Loucy (cell line): Measurements from ENCODE around the gene GAST.

Source experiments
- H2AFZ ChIP-seq: fragments of 200-600 bp; sonication (generic); 2 replicates; pipeline ENCODE4 v1.6.0; 2016; ENCODE audit warnings: antibody characterized with exemption, mild to moderate bottlenecking, low read length, moderate library complexity
- H3F3A ChIP-seq: fragments of 200-600 bp; 2 replicates; pipeline ENCODE4 v1.6.0; 2016; ENCODE audit warnings: antibody characterized with exemption, low read depth, mild to moderate bottlenecking
- H3K27me3 ChIP-seq: fragments of 200-600 bp; sonication (generic); 2 replicates; pipeline ENCODE4 v1.6.1; 2014; ENCODE audit warnings: low read length, mild to moderate bottlenecking; ENCODE audit not compliant: insufficient read depth, poor library complexity, severe bottlenecking
- H3K36me3 ChIP-seq: fragments of 200-600 bp; sonication (generic); 2 replicates; pipeline ENCODE4 v1.6.1; 2016; ENCODE audit warnings: low read length; ENCODE audit not compliant: insufficient read depth
- H3K4me1 ChIP-seq: fragments of 200-600 bp; sonication (generic); 2 replicates; pipeline ENCODE4 v1.5.1; 2014; ENCODE audit warnings: low read length, mild to moderate bottlenecking; ENCODE audit not compliant: insufficient read depth, poor library complexity, severe bottlenecking
- H3K4me2 ChIP-seq: fragments of 200-600 bp; sonication (generic); 2 replicates; pipeline ENCODE4 v1.6.0; 2014; ENCODE audit warnings: antibody characterized with exemption, low read length, low read depth, mild to moderate bottlenecking; ENCODE audit not compliant: poor library complexity, severe bottlenecking
- H3K4me3 ChIP-seq: fragments of 200-600 bp; sonication (generic); 2 replicates; pipeline ENCODE4 v1.5.1; 2014; ENCODE audit warnings: low read length, mild to moderate bottlenecking, mixed read lengths; ENCODE audit not compliant: poor library complexity, severe bottlenecking
- H3K79me2 ChIP-seq: fragments of 200-600 bp; sonication (generic); 2 replicates; pipeline ENCODE4 v1.6.1; 2014; ENCODE audit warnings: low read length; ENCODE audit not compliant: insufficient read depth
- H3K9ac ChIP-seq: fragments of 200-600 bp; sonication (generic); 2 replicates; pipeline ENCODE4 v1.6.0; 2014; ENCODE audit warnings: mild to moderate bottlenecking, low read depth, low read length, moderate library complexity; ENCODE audit not compliant: poor library complexity, severe bottlenecking
- H3K9me2 ChIP-seq: fragments of 200-600 bp; sonication (generic); replicated peaks from 2 replicates; pipeline ENCODE4 v1.6.1; 2016; ENCODE audit warnings: low read depth, low read length, mixed read lengths
- H3K9me3 ChIP-seq: fragments of 200-600 bp; sonication (generic); 2 replicates; pipeline ENCODE4 v1.6.1; 2014; ENCODE audit warnings: mild to moderate bottlenecking, antibody characterized with exemption, low read length, low read depth; ENCODE audit not compliant: insufficient read depth
- H4K20me1 ChIP-seq: fragments of 200-600 bp; sonication (generic); 2 replicates; pipeline ENCODE4 v1.6.0; 2014; ENCODE audit warnings: antibody characterized with exemption, low read length, mild to moderate bottlenecking; ENCODE audit not compliant: insufficient read depth, poor library complexity, severe bottlenecking
- EZH2phosphoT487 ChIP-seq: fragments of 200-600 bp; IDR thresholded peaks from 2 replicates; pipeline ENCODE4 v1.6.1; 2018; ENCODE audit warnings: antibody characterized with exemption, mild to moderate bottlenecking, moderate library complexity, borderline replicate concordance
- TF ChIP-seq, protein P1 (sequence below): fragments of 200-600 bp; sonication (generic); conservative IDR thresholded peaks from 2 replicates; pipeline ENCODE4 v1.5.1; 2014; ENCODE audit warnings: mild to moderate bottlenecking, antibody characterized with exemption, low read length

Gene GAST

GRCh38 chr17:41733348-41734138 is 21.4 kb downstream of the GAST start:
- Histone ChIP-seq H3K4me2 (no peak overlapping the region), H3K9ac (no peak overlapping the region), H3K79me2 (no peaks in the 10 kb centered on the region), H3F3A (no peaks in the 10 kb centered on the region), H2AFZ (no peak overlapping the region), H3K4me3 (no peak overlapping the region), H4K20me1 (no peaks in the 10 kb centered on the region), H3K9me3 (no peaks in the 10 kb centered on the region), H3K27me3 (no peaks in the 10 kb centered on the region), H3K36me3 (no peaks in the 10 kb centered on the region), H3K9me2 (no peaks in the 10 kb centered on the region), H3K4me1 (peaks cover 8% of the 10 kb centered on the region)
- TF ChIP-seq, protein P1, sequence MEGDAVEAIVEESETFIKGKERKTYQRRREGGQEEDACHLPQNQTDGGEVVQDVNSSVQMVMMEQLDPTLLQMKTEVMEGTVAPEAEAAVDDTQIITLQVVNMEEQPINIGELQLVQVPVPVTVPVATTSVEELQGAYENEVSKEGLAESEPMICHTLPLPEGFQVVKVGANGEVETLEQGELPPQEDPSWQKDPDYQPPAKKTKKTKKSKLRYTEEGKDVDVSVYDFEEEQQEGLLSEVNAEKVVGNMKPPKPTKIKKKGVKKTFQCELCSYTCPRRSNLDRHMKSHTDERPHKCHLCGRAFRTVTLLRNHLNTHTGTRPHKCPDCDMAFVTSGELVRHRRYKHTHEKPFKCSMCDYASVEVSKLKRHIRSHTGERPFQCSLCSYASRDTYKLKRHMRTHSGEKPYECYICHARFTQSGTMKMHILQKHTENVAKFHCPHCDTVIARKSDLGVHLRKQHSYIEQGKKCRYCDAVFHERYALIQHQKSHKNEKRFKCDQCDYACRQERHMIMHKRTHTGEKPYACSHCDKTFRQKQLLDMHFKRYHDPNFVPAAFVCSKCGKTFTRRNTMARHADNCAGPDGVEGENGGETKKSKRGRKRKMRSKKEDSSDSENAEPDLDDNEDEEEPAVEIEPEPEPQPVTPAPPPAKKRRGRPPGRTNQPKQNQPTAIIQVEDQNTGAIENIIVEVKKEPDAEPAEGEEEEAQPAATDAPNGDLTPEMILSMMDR: no peak
- no peak for TF ChIP-seq EZH2phosphoT487

GRCh38 chr17:41734139-41734948 is 22.2 kb downstream of the GAST start, which contains the start of gene HAP1:
TSS of gene HAP1 (minus strand) at chr17:41734643. CDS start at chr17:41734634, 9 bp downstream.
- Histone ChIP-seq H3K9me2 (no peaks in the 10 kb centered on the region), H3K9ac (no peak within 1 kb of the TSS), H3K36me3 (no peaks in the 10 kb centered on the region), H2AFZ (no peak within 1 kb of the TSS), H4K20me1 (no peaks in the 10 kb centered on the region), H3K4me1 (peaks cover 8% of the 10 kb centered on the region), H3K4me3 (no peak within 1 kb of the TSS), H3K4me2 (no peak within 1 kb of the TSS), H3K27me3 (no peaks in the 10 kb centered on the region), H3K79me2 (no peaks in the 10 kb centered on the region), H3F3A (no peaks in the 10 kb centered on the region), H3K9me3 (no peaks in the 10 kb centered on the region)
- TF ChIP-seq EZH2phosphoT487: no peak
- TF ChIP-seq, protein P1: no peak

- Histone ChIP-seq H3K4me2 (no peak overlapping the region), H2AFZ (no peak overlapping the region)
These were observed 22.8 kb downstream of the GAST start for GRCh38 chr17:41734949-41735313.

More at GRCh38 chr17:41734949-41735313, 22.8 kb downstream of the GAST start:
- H3F3A ChIP-seq: no peaks in the 10 kb centered on the region
- no peaks in the 10 kb centered on the region for H3K27me3 ChIP-seq
- peaks cover 8% of the 10 kb centered on the region for H3K4me1 ChIP-seq
- no peaks in the 10 kb centered on the region for H3K9me2 ChIP-seq
- no peaks in the 10 kb centered on the region for H3K79me2 ChIP-seq
- H3K9ac ChIP-seq: no peak overlapping the region
- no peaks in the 10 kb centered on the region for H3K9me3 ChIP-seq
- TF ChIP-seq, protein P1: no peak
- TF ChIP-seq EZH2phosphoT487: no peak
- H4K20me1 ChIP-seq: no peaks in the 10 kb centered on the region
- H3K36me3 ChIP-seq: no peaks in the 10 kb centered on the region
- H3K4me3 ChIP-seq: no peak overlapping the region
